GM19468 (cell line): ENCODE results near the gene CCDC81.
"Not testable (repeated sequence)": the region's sequence is repeated elsewhere in the genome, so short reads cannot be mapped to it uniquely, and the experiment has no call there.

Experiments used
- ATAC-seq: cut with Tn5 transposase; IDR thresholded peaks from one replicate; pipeline ENCODE4 v1.9.1; 2021; ENCODE audit warnings: mild to moderate bottlenecking, moderate library complexity, moderate number of reproducible peaks; ENCODE audit not compliant: unreplicated experiment; ENCODE audit errors: extremely low read depth

Gene CCDC81

GRCh38 chr11:86386283-86386682 lies 11.6 kb downstream of the CCDC81 start:
- no peak for ATAC-seq

- ATAC-seq: no peak
Observed at GRCh38 chr11:86386746-86387145, 12.1 kb downstream of the CCDC81 start.

- no peak for ATAC-seq
Observed at GRCh38 chr11:86388198-86388597, 13.5 kb downstream of the CCDC81 start.

- no peak for ATAC-seq
Observed at GRCh38 chr11:86390487-86390886, 15.8 kb downstream of the CCDC81 start.

- ATAC-seq: no peak
Observed at GRCh38 chr11:86395061-86395551, 20.4 kb downstream of the CCDC81 start.

- ATAC-seq: no peak
Observed at GRCh38 chr11:86396396-86396795, 21.7 kb downstream of the CCDC81 start.

- ATAC-seq: no peak
Observed at GRCh38 chr11:86397351-86397750, 22.7 kb downstream of the CCDC81 start.

GRCh38 chr11:86398106-86398505 lies 23.4 kb downstream of the CCDC81 start:
- no peak for ATAC-seq

GRCh38 chr11:86403458-86403857 lies 28.8 kb downstream of the CCDC81 start:
- ATAC-seq: no peak

GRCh38 chr11:86408845-86409244 lies 34.2 kb downstream of the CCDC81 start:
- ATAC-seq: no peak

GRCh38 chr11:86414032-86414431 lies 39.3 kb downstream of the CCDC81 start:
- no peak for ATAC-seq

- no peak for ATAC-seq
Observed at GRCh38 chr11:86415026-86415425, 40.3 kb downstream of the CCDC81 start.

- ATAC-seq: no peak
Observed at GRCh38 chr11:86416494-86416893, 41.8 kb downstream of the CCDC81 start.

- not testable (repeated sequence) for ATAC-seq
Observed at GRCh38 chr11:86416951-86417350, 42.3 kb downstream of the CCDC81 start.

- no peak for ATAC-seq
Observed at GRCh38 chr11:86418106-86418505, 43.4 kb downstream of the CCDC81 start.

- no peak for ATAC-seq
Observed at GRCh38 chr11:86418513-86418912, 43.8 kb downstream of the CCDC81 start.

- no peak for ATAC-seq
Observed at GRCh38 chr11:86418917-86419316, 44.2 kb downstream of the CCDC81 start.

- no peak for ATAC-seq
Observed at GRCh38 chr11:86421946-86422345, 47.3 kb downstream of the CCDC81 start.

- ATAC-seq: no peak
Observed at GRCh38 chr11:86422371-86422770, 47.7 kb downstream of the CCDC81 start.

GRCh38 chr11:86423488-86423887 lies 48.8 kb downstream of the CCDC81 start:
- not testable (repeated sequence) for ATAC-seq

GRCh38 chr11:86427441-86427840 lies 52.8 kb downstream of the CCDC81 start:
- ATAC-seq: no peak

- ATAC-seq: no peak
Observed at GRCh38 chr11:86431258-86431657, 56.6 kb downstream of the CCDC81 start.
